Urinary bladder (tissue), 4 donors: ENCODE results near the gene FOXN3. TPM values are rescaled to one million over a fixed set of nuclear protein-coding genes. Genes with fewer than 3 reads are reported as not detected.

Source experiments
- DNase-seq: peaks from one replicate; pipeline ENCODE4 v3.0.0-alpha.2; 2015; ENCODE audit errors: extremely low spot score
- H3K27ac ChIP-seq: one replicate; pipeline ENCODE4 v1.5.1; 2013; ENCODE audit warnings: low read depth, mild to moderate bottlenecking, moderate library complexity
- H3K36me3 ChIP-seq: one replicate; pipeline ENCODE4 v1.6.1; 2013; ENCODE audit warnings: mild to moderate bottlenecking, moderate library complexity; ENCODE audit not compliant: insufficient read depth
- H3K4me1 ChIP-seq: one replicate; pipeline ENCODE4 v1.6.1; 2013; ENCODE audit warnings: mild to moderate bottlenecking, moderate library complexity; ENCODE audit not compliant: insufficient read depth
- H3K4me3 ChIP-seq: one replicate; pipeline ENCODE4 v1.5.1; 2013; ENCODE audit warnings: low read depth, low read length
- WGBS: extraction: QIAGEN DNeasy Blood & Tissue Kit; methylation state at CpG from one replicate; pipeline ENCODE4 v1.1.7; 2013; 5-methylcytosine and 5-hydroxymethylcytosine counted together
- polyA plus RNA-seq: library from polyadenylated mRNA; stranded (reverse); fragments of 200-250 nt; gene quantifications from one replicate; pipeline ENCODE4 v1.2.3, GENCODE V29; 2013
- total RNA-seq: library from RNA; depleted of rRNA; stranded (reverse); fragments of >200 nt; gene quantifications from one replicate; pipeline ENCODE4 v1.2.3, GENCODE V29; 2014
- donor health status: healthy with polysubstance abuse.
- donor health status: healthy.

FOXN3 gene
- total and polyA plus RNA-seq, 2 donors: 38.5 to 64.7 TPM

GRCh38 chr14:89143595-89143994 is 273.4 kb downstream of the FOXN3 start:
- DNase-seq: no peak
- H3K4me1 ChIP-seq: no peaks in the 10 kb centered on the region
- no peak overlapping the region for H3K27ac ChIP-seq
- H3K36me3 ChIP-seq: no peaks in the 10 kb centered on the region
- 84% methylated on average over 3 of the region's 3 CpGs for WGBS
- H3K4me3 ChIP-seq: no peak overlapping the region

GRCh38 chr14:89142366-89142765 is 274.7 kb downstream of the FOXN3 start:
- Histone ChIP-seq H3K36me3 (no peaks in the 10 kb centered on the region), H3K4me3 (no peak overlapping the region), H3K27ac (no peak overlapping the region), H3K4me1 (no peaks in the 10 kb centered on the region)
- no peak for DNase-seq
- WGBS: 84% methylated on average over 5 of the region's 5 CpGs

GRCh38 chr14:89141862-89142261 is 275.2 kb downstream of the FOXN3 start:
- Histone ChIP-seq H3K27ac (no peak overlapping the region), H3K36me3 (no peaks in the 10 kb centered on the region), H3K4me1 (no peaks in the 10 kb centered on the region), H3K4me3 (no peak overlapping the region)
- 66% methylated on average over 3 of the region's 3 CpGs for WGBS
- no peak for DNase-seq

- Histone ChIP-seq H3K4me1 (no peaks in the 10 kb centered on the region), H3K27ac (no peak overlapping the region), H3K4me3 (no peak overlapping the region), H3K36me3 (no peaks in the 10 kb centered on the region)
- WGBS: 49% methylated on average over 5 of the region's 5 CpGs
- no peak for DNase-seq
Measured at GRCh38 chr14:89140326-89140725, 276.7 kb downstream of the FOXN3 start.

GRCh38 chr14:89139404-89140247 is 277.4 kb downstream of the FOXN3 start:
- H3K27ac ChIP-seq: no peak overlapping the region
- H3K4me1 ChIP-seq: no peaks in the 10 kb centered on the region
- 66% methylated on average over 14 of the region's 14 CpGs for WGBS
- H3K4me3 ChIP-seq: no peak overlapping the region
- no peak for DNase-seq
- H3K36me3 ChIP-seq: no peaks in the 10 kb centered on the region

GRCh38 chr14:89138846-89139245 is 278.2 kb downstream of the FOXN3 start:
- Histone ChIP-seq H3K4me3 (no peak overlapping the region), H3K4me1 (no peaks in the 10 kb centered on the region), H3K27ac (no peak overlapping the region), H3K36me3 (no peaks in the 10 kb centered on the region)
- DNase-seq: no peak
- WGBS: 87% methylated on average over 7 of the region's 7 CpGs

GRCh38 chr14:89137526-89138163 is 279.4 kb downstream of the FOXN3 start:
- no peaks in the 10 kb centered on the region for H3K4me1 ChIP-seq
- no peak for DNase-seq
- H3K36me3 ChIP-seq: no peaks in the 10 kb centered on the region
- H3K4me3 ChIP-seq: no peak overlapping the region
- H3K27ac ChIP-seq: no peak overlapping the region
- WGBS: 70% methylated on average over 7 of the region's 7 CpGs

- 86% methylated on average over 3 of the region's 3 CpGs for WGBS
- no peak for DNase-seq
Measured at GRCh38 chr14:89136587-89136986, 280.4 kb downstream of the FOXN3 start.

GRCh38 chr14:89134640-89135039 is 282.4 kb downstream of the FOXN3 start:
- DNase-seq: no peak
- no peak overlapping the region for H3K4me3 ChIP-seq
- 78% methylated on average over 2 of the region's 2 CpGs for WGBS
- H3K4me1 ChIP-seq: no peaks in the 10 kb centered on the region
- no peaks in the 10 kb centered on the region for H3K36me3 ChIP-seq
- H3K27ac ChIP-seq: no peak overlapping the region

More at GRCh38 chr14:89136587-89136986, 280.4 kb downstream of the FOXN3 start:
- no peak overlapping the region for H3K4me3 ChIP-seq
- H3K27ac ChIP-seq: no peak overlapping the region
- no peaks in the 10 kb centered on the region for H3K4me1 ChIP-seq
- H3K36me3 ChIP-seq: no peaks in the 10 kb centered on the region

- H3K4me3 ChIP-seq: no peak overlapping the region
- 83% methylated on average over 6 of the region's 6 CpGs for WGBS
- H3K36me3 ChIP-seq: no peaks in the 10 kb centered on the region
- no peak overlapping the region for H3K27ac ChIP-seq
- no peaks in the 10 kb centered on the region for H3K4me1 ChIP-seq
- no peak for DNase-seq
Measured at GRCh38 chr14:89131004-89131750, 285.9 kb downstream of the FOXN3 start.

GRCh38 chr14:89129570-89129969 is 287.5 kb downstream of the FOXN3 start:
- 91% methylated on average over 6 of the region's 6 CpGs for WGBS
- Histone ChIP-seq H3K4me3 (no peak overlapping the region), H3K36me3 (no peaks in the 10 kb centered on the region), H3K4me1 (no peaks in the 10 kb centered on the region), H3K27ac (no peak overlapping the region)
- no peak for DNase-seq

GRCh38 chr14:89128311-89129026 is 288.6 kb downstream of the FOXN3 start:
- Histone ChIP-seq H3K4me1 (no peaks in the 10 kb centered on the region), H3K36me3 (no peaks in the 10 kb centered on the region), H3K4me3 (no peak overlapping the region), H3K27ac (no peak overlapping the region)
- DNase-seq: no peak
- WGBS: 92% methylated on average over 10 of the region's 10 CpGs

- no peak for DNase-seq
- WGBS: 72% methylated on average over 4 of the region's 4 CpGs
- Histone ChIP-seq H3K27ac (no peak overlapping the region), H3K4me3 (no peak overlapping the region), H3K36me3 (no peaks in the 10 kb centered on the region), H3K4me1 (no peaks in the 10 kb centered on the region)
Measured at GRCh38 chr14:89126461-89126860, 290.6 kb downstream of the FOXN3 start.
